22Rv1 (cell line): ENCODE results near the gene CNTN5.

Source experiments
- H3K27ac ChIP-seq: fragments of 450-650 bp; 2 replicates; pipeline ENCODE4 v1.5.1; 2017
- CTCF ChIP-seq: fragments of 450-650 bp; IDR thresholded peaks from 2 replicates; pipeline ENCODE4 v1.5.1; 2017; ENCODE audit warnings: mild to moderate bottlenecking
- ZFX ChIP-seq: fragments of 450-650 bp; IDR thresholded peaks from 2 replicates; pipeline ENCODE4 v1.6.1; 2017; ENCODE audit warnings: antibody characterized with exemption, borderline replicate concordance

Gene CNTN5

DNA sequence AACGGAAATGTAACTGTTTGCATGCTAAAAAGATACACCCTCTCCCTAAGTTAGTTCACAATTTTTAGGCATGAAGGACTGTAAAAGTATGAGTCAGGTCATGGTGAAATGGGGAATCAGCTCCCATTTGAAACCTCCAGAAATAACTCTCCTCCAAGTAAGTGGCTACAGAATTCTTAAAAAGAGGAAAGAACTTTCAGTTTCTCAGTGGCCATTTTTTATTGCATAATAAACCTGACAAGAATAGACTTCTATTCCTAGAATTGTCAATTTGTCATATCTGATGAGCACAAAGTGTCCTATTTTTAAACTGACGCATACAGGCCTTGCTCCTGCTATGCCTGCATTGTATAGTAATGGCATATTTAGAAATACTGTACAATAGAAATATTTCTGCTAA, 612.2 kb downstream of the CNTN5 start:
- no peak for TF ChIP-seq CTCF
- no peak for TF ChIP-seq ZFX
- H3K27ac ChIP-seq: no peak overlapping the region

DNA sequence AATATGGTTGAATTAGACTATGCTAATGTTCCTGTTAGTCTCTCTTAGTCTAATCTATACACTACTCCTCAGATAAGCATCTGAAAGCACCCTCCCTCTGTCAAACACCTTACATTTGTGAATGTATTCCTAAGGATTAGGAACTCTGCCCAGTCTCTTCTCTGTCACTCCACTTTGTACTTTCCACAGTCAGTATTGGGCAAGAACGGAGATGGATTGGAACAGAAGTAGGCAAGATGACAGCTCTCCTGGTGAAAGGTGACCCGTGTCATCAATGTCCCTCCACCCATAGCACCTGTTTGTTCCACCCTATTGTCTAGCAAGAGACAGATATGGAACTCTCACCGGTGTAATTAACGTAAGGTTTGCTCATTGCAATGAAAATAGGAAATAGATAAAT, 613.8 kb downstream of the CNTN5 start:
- TF ChIP-seq CTCF (no peak), ZFX (no peak)

GRCh38 chr11:99638073-99638553, 617.4 kb downstream of the CNTN5 start:
- TF ChIP-seq ZFX: no peak
- H3K27ac ChIP-seq: no peak overlapping the region

More for the DNA sequence above, 613.8 kb downstream of the CNTN5 start:
- H3K27ac ChIP-seq: no peak overlapping the region

DNA sequence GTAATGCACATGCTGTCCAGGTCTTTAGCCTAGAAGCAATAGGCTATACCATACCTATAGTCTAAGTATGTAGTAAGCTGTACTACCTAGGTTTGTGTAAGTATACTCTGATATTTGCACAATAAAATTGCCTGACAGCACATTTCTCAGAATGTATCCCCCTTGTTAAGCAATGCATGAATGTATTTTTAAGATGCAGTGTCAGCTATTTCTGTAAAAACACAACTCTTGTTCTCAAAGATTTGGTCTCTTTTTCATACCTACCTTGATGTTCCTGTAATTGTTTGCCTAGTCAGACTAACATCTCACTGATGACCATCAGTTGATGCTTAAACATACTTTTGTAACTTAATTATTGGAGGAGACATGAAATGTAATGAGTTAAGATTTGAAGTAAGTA, 619.9 kb downstream of the CNTN5 start:
- TF ChIP-seq ZFX (no peak), CTCF (no peak)
- H3K27ac ChIP-seq: no peak overlapping the region

GRCh38 chr11:99645934-99646333, 625.2 kb downstream of the CNTN5 start:
- peak overlapping the region; percentile 37 for H3K27ac ChIP-seq
- TF ChIP-seq CTCF (no peak), ZFX (no peak)

DNA sequence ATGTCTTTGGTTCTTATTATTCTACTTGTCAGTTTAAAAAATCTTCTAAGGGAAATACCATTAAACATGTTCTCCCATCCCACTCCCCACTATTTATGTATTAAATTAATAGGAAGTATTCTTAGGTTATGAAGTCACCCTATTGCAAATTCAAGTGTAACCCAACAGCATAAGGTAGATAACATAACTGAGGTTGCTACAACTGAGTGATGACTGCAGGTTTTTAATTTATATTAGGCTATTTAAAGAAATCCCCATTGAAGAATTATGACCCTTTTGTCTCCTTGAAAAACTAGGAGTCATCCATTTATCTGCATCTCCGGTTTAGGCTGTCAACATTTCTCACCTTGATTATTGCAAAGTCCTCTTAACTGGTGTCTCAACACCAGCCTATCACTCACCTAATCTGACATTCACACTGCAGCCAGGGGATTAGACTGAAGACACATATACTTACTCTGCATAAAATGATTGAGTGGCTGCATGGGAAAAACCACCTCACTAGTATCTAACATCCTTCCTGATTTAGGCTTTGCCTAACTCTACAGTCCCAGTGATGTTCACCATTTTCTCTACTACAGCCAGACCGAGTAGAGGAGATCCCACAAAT, 649.4 kb downstream of the CNTN5 start:
- no peak overlapping the region for H3K27ac ChIP-seq
- no peak for TF ChIP-seq CTCF
- TF ChIP-seq ZFX: no peak

GRCh38 chr11:99671808-99672409, 651.2 kb downstream of the CNTN5 start:
- TF ChIP-seq ZFX (no peak), CTCF (no peak)
- no peak overlapping the region for H3K27ac ChIP-seq
